ENCODE measurements around the gene VPS4B. TPM values are rescaled to one million over a fixed set of nuclear protein-coding genes. Genes with fewer than 3 reads are reported as not detected.

VPS4B gene
- total RNA-seq, 2 donors from 2014 or later, result 28.3 to 31.7 TPM

GRCh38 chr18:63449426-63449825 is 27.1 kb upstream of the VPS4B start:
- H3K4me1 ChIP-seq (replicated peaks), result peaks cover 6% of the 10 kb centered on the region
- intact Hi-C loops (cut with DNase I), result no loop called here
- H3K36me3 ChIP-seq, result no peaks in the 10 kb centered on the region
- H3K9me3 ChIP-seq, result no peaks in the 10 kb centered on the region
- no peak overlapping the region for H3K4me3 ChIP-seq
- H3K27me3 ChIP-seq (replicated peaks; ENCODE audit: insufficient read depth), result no peaks in the 10 kb centered on the region
- TF ChIP-seq POLR2AphosphoS5 (IDR thresholded peaks at IDR 0.05) (no peak), POLR2A (IDR thresholded peaks at IDR 0.05) (no peak), CTCF (IDR thresholded peaks at IDR 0.05) (no peak)
- WGBS, result 91% methylated on average over 4 of the region's 4 CpGs
- H3K27ac ChIP-seq, result no peak overlapping the region
- DNase-seq (ENCODE audit: low spot score), result no peak

GRCh38 chr18:63447066-63447465 is 24.8 kb upstream of the VPS4B start:
- intact Hi-C loops (cut with DNase I), result no loop called here
- no peak for TF ChIP-seq POLR2A (IDR thresholded peaks at IDR 0.05)
- no peak for TF ChIP-seq CTCF (IDR thresholded peaks at IDR 0.05)
- no peak for TF ChIP-seq POLR2AphosphoS5 (IDR thresholded peaks at IDR 0.05)
- WGBS, result 65% methylated on average over 5 of the region's 5 CpGs
- H3K4me3 ChIP-seq, result no peak overlapping the region
- H3K36me3 ChIP-seq, result no peaks in the 10 kb centered on the region
- DNase-seq (ENCODE audit: low spot score), result no peak
- H3K27me3 ChIP-seq (replicated peaks; ENCODE audit: insufficient read depth), result no peaks in the 10 kb centered on the region
- peaks cover 2% of the 10 kb centered on the region for H3K4me1 ChIP-seq (replicated peaks)
- H3K9me3 ChIP-seq, result no peaks in the 10 kb centered on the region
- H3K27ac ChIP-seq, result no peak overlapping the region

GRCh38 chr18:63446266-63446665 is 24.0 kb upstream of the VPS4B start:
- Histone ChIP-seq H3K9me3 (no peaks in the 10 kb centered on the region), H3K27ac (no peak overlapping the region), H3K4me1 (replicated peaks) (no peaks in the 10 kb centered on the region), H3K36me3 (no peaks in the 10 kb centered on the region), H3K27me3 (replicated peaks; ENCODE audit: insufficient read depth) (no peaks in the 10 kb centered on the region), H3K4me3 (no peak overlapping the region)
- WGBS, result 93% methylated on average over 3 of the region's 3 CpGs
- TF ChIP-seq CTCF (IDR thresholded peaks at IDR 0.05) (no peak), POLR2A (IDR thresholded peaks at IDR 0.05) (no peak), POLR2AphosphoS5 (IDR thresholded peaks at IDR 0.05) (no peak)
- no peak for DNase-seq (ENCODE audit: low spot score)
- intact Hi-C loops (cut with DNase I), result no loop called here

GRCh38 chr18:63445037-63445436 is 22.8 kb upstream of the VPS4B start:
- intact Hi-C loops (cut with DNase I), result no loop called here
- H3K9me3 ChIP-seq, result no peaks in the 10 kb centered on the region
- peak; percentile 64 for DNase-seq (ENCODE audit: low spot score)
- H3K36me3 ChIP-seq, result no peaks in the 10 kb centered on the region
- TF ChIP-seq POLR2AphosphoS5 (IDR thresholded peaks at IDR 0.05) (peak; percentile 59), POLR2A (IDR thresholded peaks at IDR 0.05) (no peak), CTCF (IDR thresholded peaks at IDR 0.05) (no peak)
- no peaks in the 10 kb centered on the region for H3K4me1 ChIP-seq (replicated peaks)
- no peak overlapping the region for H3K4me3 ChIP-seq
- 24% methylated on average over 2 of the region's 2 CpGs for WGBS
- no peaks in the 10 kb centered on the region for H3K27me3 ChIP-seq (replicated peaks; ENCODE audit: insufficient read depth)
- H3K27ac ChIP-seq, result no peak overlapping the region

DNA sequence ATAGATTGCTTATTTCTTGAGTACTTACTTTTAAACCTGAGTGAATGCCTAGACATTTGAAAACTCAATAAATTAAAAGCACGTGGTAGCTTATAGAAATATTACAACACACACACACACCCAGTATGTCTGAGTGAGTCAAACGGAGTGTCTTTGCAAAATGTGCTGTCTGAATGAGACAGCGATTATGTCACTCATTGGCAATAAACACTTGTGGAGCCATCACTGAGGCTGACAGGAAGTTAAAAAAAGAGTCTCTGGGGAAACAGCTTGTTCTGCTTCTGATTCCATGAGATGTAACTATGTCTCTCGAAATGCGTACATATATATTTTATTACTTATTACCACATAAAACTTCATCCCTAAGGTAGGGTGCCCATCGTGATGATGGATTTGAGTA is 22.3 kb upstream of the VPS4B start:
- H3K27me3 ChIP-seq (replicated peaks; ENCODE audit: insufficient read depth), result no peaks in the 10 kb centered on the region
- no peaks in the 10 kb centered on the region for H3K9me3 ChIP-seq
- H3K36me3 ChIP-seq, result no peaks in the 10 kb centered on the region
- 45% methylated on average over 6 of the region's 6 CpGs for WGBS
- no peak for DNase-seq (ENCODE audit: low spot score)
- no peak overlapping the region for H3K4me3 ChIP-seq
- intact Hi-C loops (cut with DNase I), result no loop called here
- no peaks in the 10 kb centered on the region for H3K4me1 ChIP-seq (replicated peaks)
- no peak overlapping the region for H3K27ac ChIP-seq
- TF ChIP-seq POLR2A (IDR thresholded peaks at IDR 0.05), result no peak
- no peak for TF ChIP-seq CTCF (IDR thresholded peaks at IDR 0.05)
- TF ChIP-seq POLR2AphosphoS5 (IDR thresholded peaks at IDR 0.05), result no peak

All from prostate gland (tissue), 2 donors.